Measurements from ENCODE around the gene ADGRG6.
A peak's percentile ranks its signal among the peaks of the same experiment; 100 is the strongest.

ADGRG6 gene

GRCh38 chr6:142373268-142374090 is 71.7 kb downstream of the ADGRG6 start:
- WGBS (ENCODE audit: insufficient coverage), result 93% methylated on average over 2 of the region's 2 CpGs
- H3K9me3 ChIP-seq (ENCODE audit: control extremely low read depth in 1 of 5, control insufficient read depth in 4 of 5, insufficient read depth in 2 of 5, low read depth in 1 of 5, low read length in 4 of 5), result no peaks in the 10 kb centered on the region
- H3K27ac ChIP-seq (ENCODE audit: insufficient read depth in 1 of 2, low read depth in 1 of 2, low read length in 2 of 2, poor library complexity in 1 of 2, severe bottlenecking in 2 of 2), result no peak overlapping the region
- DNase-seq, result no peak
- peaks cover 9 to 32% (median 12%) of the 10 kb centered on the region in 4 experiments for H3K4me1 ChIP-seq (ENCODE audit: control extremely low read depth in 1 of 4, control insufficient read depth in 4 of 4, insufficient read depth in 4 of 4, low read length in 3 of 4)
- POLR2A ChIA-PET, result interaction anchor here (0.5 kb wide), 1 partner anchor 45 kb away, joined by 3 read pairs; no protein-coding TSS in a partner anchor
- H3K27me3 ChIP-seq (replicated peaks in 2 of 5; ENCODE audit: control insufficient read depth in 4 of 5, insufficient read depth in 5 of 5, low read length in 4 of 5), result no peaks in the 10 kb centered on the region
- H3K4me3 ChIP-seq (ENCODE audit: control insufficient read depth in 1 of 7, extremely low read depth in 1 of 7, insufficient read depth in 4 of 7, low read depth in 2 of 7, low read length in 6 of 7), result no peak overlapping the region
- CTCF ChIA-PET, result interaction anchor here (1.1 to 1.7 kb wide), 5 partner anchors 10 to 217 kb away, joined by 3 to 7 read pairs (median 3); no protein-coding TSS in a partner anchor
- no peaks in the 10 kb centered on the region for H3K36me3 ChIP-seq (ENCODE audit: control insufficient read depth in 4 of 4, insufficient read depth in 4 of 4, low read length in 3 of 4)

DNA sequence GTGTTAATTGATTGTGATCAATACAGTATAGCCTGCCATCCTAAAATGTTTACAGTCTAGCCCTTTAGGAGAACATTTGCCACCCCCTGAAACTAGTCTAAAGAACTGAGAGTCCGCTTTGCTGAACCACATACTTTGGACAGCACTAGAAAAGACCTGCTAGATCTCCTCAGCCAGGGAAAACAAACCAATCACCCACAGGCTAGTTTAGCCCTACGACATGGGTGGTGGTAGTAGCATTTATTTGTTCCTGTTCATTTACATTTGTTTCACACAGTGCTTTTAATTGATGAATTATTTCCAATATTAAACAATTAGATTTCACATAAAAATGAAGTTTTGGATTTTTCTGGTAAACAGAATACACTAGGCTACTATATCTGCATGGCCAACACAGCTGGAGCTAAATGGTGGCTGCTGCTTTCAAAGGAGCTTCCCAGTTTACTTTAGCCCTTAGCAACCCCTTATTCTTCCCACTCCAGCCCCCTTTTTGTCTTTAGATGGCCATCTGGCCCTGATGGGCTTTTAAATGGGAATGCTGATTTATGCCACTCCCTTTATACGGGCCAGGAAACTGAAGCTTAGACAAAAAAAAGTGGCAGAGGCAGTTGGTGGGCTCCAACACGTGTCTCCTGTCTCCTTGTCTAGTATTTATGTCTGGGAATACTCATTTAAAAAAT is 72.4 kb downstream of the ADGRG6 start:
- Histone ChIP-seq H3K27ac (ENCODE audit: insufficient read depth in 1 of 2, low read depth in 1 of 2, low read length in 2 of 2, poor library complexity in 1 of 2, severe bottlenecking in 2 of 2) (no peak overlapping the region), H3K9me3 (ENCODE audit: control extremely low read depth in 1 of 5, control insufficient read depth in 4 of 5, insufficient read depth in 2 of 5, low read depth in 1 of 5, low read length in 4 of 5) (no peaks in the 10 kb centered on the region), H3K4me3 (ENCODE audit: control insufficient read depth in 1 of 7, extremely low read depth in 1 of 7, insufficient read depth in 4 of 7, low read depth in 2 of 7, low read length in 6 of 7) (no peak overlapping the region), H3K36me3 (ENCODE audit: control insufficient read depth in 4 of 4, insufficient read depth in 4 of 4, low read length in 3 of 4) (no peaks in the 10 kb centered on the region), H3K4me1 (ENCODE audit: control extremely low read depth in 1 of 4, control insufficient read depth in 4 of 4, insufficient read depth in 4 of 4, low read length in 3 of 4) (peaks cover 13 to 39% (median 18%) of the 10 kb centered on the region in 4 experiments), H3K27me3 (replicated peaks in 2 of 5; ENCODE audit: control insufficient read depth in 4 of 5, insufficient read depth in 5 of 5, low read length in 4 of 5) (no peaks in the 10 kb centered on the region)
- ChIA-PET CTCF (interaction anchor here (1.4 to 1.5 kb wide), 3 partner anchors 11 to 17 kb away, joined by 3 to 7 read pairs (median 5); no protein-coding TSS in a partner anchor), POLR2A (no interaction called here)
- DNase-seq, result no peak
- WGBS (ENCODE audit: insufficient coverage), result no CpG with 5 or more reads among the region's 4 CpGs

DNA sequence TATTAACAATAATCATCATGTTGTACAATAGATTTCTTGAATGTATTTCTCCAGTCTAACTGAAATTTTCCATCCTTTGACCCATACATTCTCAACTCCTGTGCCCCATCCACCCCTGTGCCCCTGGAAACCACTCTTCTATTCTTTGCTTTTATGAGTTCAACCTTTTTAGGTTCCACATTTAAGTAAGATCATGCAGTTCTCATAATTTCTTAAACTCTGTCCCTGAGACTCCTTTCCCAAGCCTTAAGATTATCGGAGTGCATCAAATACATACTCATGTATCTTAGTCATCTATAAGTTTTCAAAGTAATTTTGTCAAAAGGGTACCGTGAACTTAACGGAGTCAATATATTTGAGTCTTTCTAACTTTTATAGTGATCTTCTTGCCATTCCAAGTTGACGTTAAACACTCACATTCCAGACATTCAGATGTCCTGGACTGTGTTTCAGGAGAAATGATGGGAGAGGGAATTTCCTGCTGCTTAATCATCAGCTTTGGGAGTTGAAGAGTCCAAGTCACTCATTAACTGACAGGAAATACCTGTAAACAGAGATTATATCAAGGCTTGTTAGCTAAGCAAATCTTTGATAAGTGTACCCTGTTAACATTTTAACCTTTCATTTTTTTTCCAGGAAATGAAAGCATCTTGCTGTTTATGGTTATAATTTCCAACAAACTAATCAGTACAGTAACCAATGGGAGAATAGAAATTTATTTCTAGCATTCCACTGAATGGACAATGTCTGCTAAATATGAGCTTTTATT is 73.3 kb downstream of the ADGRG6 start:
- H3K9me3 ChIP-seq (ENCODE audit: control extremely low read depth in 1 of 5, control insufficient read depth in 4 of 5, insufficient read depth in 2 of 5, low read depth in 1 of 5, low read length in 4 of 5), result no peaks in the 10 kb centered on the region
- H3K36me3 ChIP-seq (ENCODE audit: control insufficient read depth in 4 of 4, insufficient read depth in 4 of 4, low read length in 3 of 4), result no peaks in the 10 kb centered on the region
- no peaks in the 10 kb centered on the region for H3K27me3 ChIP-seq (replicated peaks in 2 of 5; ENCODE audit: control insufficient read depth in 4 of 5, insufficient read depth in 5 of 5, low read length in 4 of 5)
- H3K4me3 ChIP-seq (ENCODE audit: control insufficient read depth in 1 of 7, extremely low read depth in 1 of 7, insufficient read depth in 4 of 7, low read depth in 2 of 7, low read length in 6 of 7), result peak overlapping the region in 1 of 7 experiments; percentile 14
- CTCF ChIA-PET, result interaction anchor here (0.9 to 1.5 kb wide), 2 partner anchors 18 to 21 kb away, joined by 3 to 5 read pairs; no protein-coding TSS in a partner anchor
- POLR2A ChIA-PET, result no interaction called here
- H3K4me1 ChIP-seq (ENCODE audit: control extremely low read depth in 1 of 4, control insufficient read depth in 4 of 4, insufficient read depth in 4 of 4, low read length in 3 of 4), result peaks cover 15 to 47% (median 18%) of the 10 kb centered on the region in 4 experiments
- no peak for DNase-seq
- WGBS (ENCODE audit: insufficient coverage), result 100% methylated on average over 2 of the region's 4 CpGs
- H3K27ac ChIP-seq (ENCODE audit: insufficient read depth in 1 of 2, low read depth in 1 of 2, low read length in 2 of 2, poor library complexity in 1 of 2, severe bottlenecking in 2 of 2), result no peak overlapping the region

- ChIA-PET POLR2A (interaction anchor here (0.6 kb wide), 1 partner anchor 1498 kb away, joined by 4 read pairs; no protein-coding TSS in a partner anchor), CTCF (interaction anchor here (0.9 kb wide), 1 partner anchor 20 kb away, joined by 3 read pairs; no protein-coding TSS in a partner anchor)
- Histone ChIP-seq H3K27ac (ENCODE audit: insufficient read depth in 1 of 2, low read depth in 1 of 2, low read length in 2 of 2, poor library complexity in 1 of 2, severe bottlenecking in 2 of 2) (no peak overlapping the region), H3K4me1 (ENCODE audit: control extremely low read depth in 1 of 4, control insufficient read depth in 4 of 4, insufficient read depth in 4 of 4, low read length in 3 of 4) (peaks cover 16 to 57% (median 24%) of the 10 kb centered on the region in 4 experiments), H3K9me3 (ENCODE audit: control extremely low read depth in 1 of 5, control insufficient read depth in 4 of 5, insufficient read depth in 2 of 5, low read depth in 1 of 5, low read length in 4 of 5) (no peaks in the 10 kb centered on the region), H3K36me3 (ENCODE audit: control insufficient read depth in 4 of 4, insufficient read depth in 4 of 4, low read length in 3 of 4) (no peaks in the 10 kb centered on the region), H3K27me3 (replicated peaks in 2 of 5; ENCODE audit: control insufficient read depth in 4 of 5, insufficient read depth in 5 of 5, low read length in 4 of 5) (no peaks in the 10 kb centered on the region), H3K4me3 (ENCODE audit: control insufficient read depth in 1 of 7, extremely low read depth in 1 of 7, insufficient read depth in 4 of 7, low read depth in 2 of 7, low read length in 6 of 7) (no peak overlapping the region)
- no CpG with 5 or more reads among the region's 2 CpGs for WGBS (ENCODE audit: insufficient coverage)
- no peak for DNase-seq
Observed at GRCh38 chr6:142376115-142376514, 74.3 kb downstream of the ADGRG6 start.

DNA sequence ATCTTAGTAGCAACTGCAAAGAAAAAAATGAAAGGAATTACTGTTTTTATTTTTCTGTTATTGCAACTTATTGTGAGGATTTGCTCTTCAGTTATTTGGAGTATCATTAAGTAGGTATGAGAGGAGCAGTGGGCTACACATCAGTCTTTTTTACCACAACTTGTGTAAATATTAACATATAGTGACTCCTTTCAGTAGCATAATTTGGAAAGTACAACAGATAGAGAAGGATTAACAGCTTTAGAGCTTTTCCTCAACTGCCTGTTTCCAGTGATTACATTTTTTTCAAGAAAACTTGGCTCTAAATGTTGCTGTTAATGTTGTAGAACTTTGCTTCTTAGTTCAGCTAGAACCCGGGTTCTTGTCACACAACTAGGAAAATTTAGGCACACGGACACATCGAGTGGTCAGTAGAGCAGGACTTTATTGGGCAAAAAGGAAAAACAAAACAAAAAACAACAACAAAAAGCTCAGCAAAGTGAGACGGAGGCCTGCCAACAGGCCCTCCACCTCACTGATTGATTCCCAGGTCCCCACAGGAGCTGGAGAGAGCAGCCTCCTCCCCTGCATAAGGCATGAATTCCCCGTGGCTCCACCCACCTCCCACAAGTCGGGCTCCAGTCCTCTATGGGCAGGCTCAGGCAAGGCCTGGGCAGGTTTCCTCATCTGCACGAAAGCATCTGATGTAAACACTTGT is 75.1 kb downstream of the ADGRG6 start:
- peaks cover 16 to 65% (median 28%) of the 10 kb centered on the region in 4 experiments for H3K4me1 ChIP-seq (ENCODE audit: control extremely low read depth in 1 of 4, control insufficient read depth in 4 of 4, insufficient read depth in 4 of 4, low read length in 3 of 4)
- no peak for DNase-seq
- peak overlapping the region in 1 of 7 experiments; percentile 13 for H3K4me3 ChIP-seq (ENCODE audit: control insufficient read depth in 1 of 7, extremely low read depth in 1 of 7, insufficient read depth in 4 of 7, low read depth in 2 of 7, low read length in 6 of 7)
- H3K27me3 ChIP-seq (replicated peaks in 2 of 5; ENCODE audit: control insufficient read depth in 4 of 5, insufficient read depth in 5 of 5, low read length in 4 of 5), result no peaks in the 10 kb centered on the region
- no peaks in the 10 kb centered on the region for H3K36me3 ChIP-seq (ENCODE audit: control insufficient read depth in 4 of 4, insufficient read depth in 4 of 4, low read length in 3 of 4)
- POLR2A ChIA-PET, result no interaction called here
- no peaks in the 10 kb centered on the region for H3K9me3 ChIP-seq (ENCODE audit: control extremely low read depth in 1 of 5, control insufficient read depth in 4 of 5, insufficient read depth in 2 of 5, low read depth in 1 of 5, low read length in 4 of 5)
- 100% methylated on average over 1 of the region's 7 CpGs for WGBS (ENCODE audit: insufficient coverage)
- no peak overlapping the region for H3K27ac ChIP-seq (ENCODE audit: insufficient read depth in 1 of 2, low read depth in 1 of 2, low read length in 2 of 2, poor library complexity in 1 of 2, severe bottlenecking in 2 of 2)
- CTCF ChIA-PET, result interaction anchor here (2.3 kb wide), 1 partner anchor 10 kb away, joined by 8 read pairs; no protein-coding TSS in a partner anchor

GRCh38 chr6:142377497-142377848 is 75.7 kb downstream of the ADGRG6 start:
- 84% methylated on average over 3 of the region's 4 CpGs for WGBS (ENCODE audit: insufficient coverage)
- H3K36me3 ChIP-seq (ENCODE audit: control insufficient read depth in 4 of 4, insufficient read depth in 4 of 4, low read length in 3 of 4), result no peaks in the 10 kb centered on the region
- ChIA-PET POLR2A (no interaction called here), CTCF (interaction anchor here (2.3 kb wide), 1 partner anchor 10 kb away, joined by 8 read pairs; no protein-coding TSS in a partner anchor)
- no peak overlapping the region for H3K27ac ChIP-seq (ENCODE audit: insufficient read depth in 1 of 2, low read depth in 1 of 2, low read length in 2 of 2, poor library complexity in 1 of 2, severe bottlenecking in 2 of 2)
- H3K9me3 ChIP-seq (ENCODE audit: control extremely low read depth in 1 of 5, control insufficient read depth in 4 of 5, insufficient read depth in 2 of 5, low read depth in 1 of 5, low read length in 4 of 5), result no peaks in the 10 kb centered on the region
- H3K27me3 ChIP-seq (replicated peaks in 2 of 5; ENCODE audit: control insufficient read depth in 4 of 5, insufficient read depth in 5 of 5, low read length in 4 of 5), result no peaks in the 10 kb centered on the region
- H3K4me3 ChIP-seq (ENCODE audit: control insufficient read depth in 1 of 7, extremely low read depth in 1 of 7, insufficient read depth in 4 of 7, low read depth in 2 of 7, low read length in 6 of 7), result no peak overlapping the region
- DNase-seq, result no peak
- peaks cover 16 to 64% (median 29%) of the 10 kb centered on the region in 4 experiments for H3K4me1 ChIP-seq (ENCODE audit: control extremely low read depth in 1 of 4, control insufficient read depth in 4 of 4, insufficient read depth in 4 of 4, low read length in 3 of 4)

All from common myeloid progenitor, CD34-positive (primary cell).